GM19395 (cell line): ENCODE data around the gene BTBD7.

Source experiments
- ATAC-seq: cut with Tn5 transposase; IDR thresholded peaks from one replicate; pipeline ENCODE4 v1.9.1; 2021; ENCODE audit warnings: mild to moderate bottlenecking, moderate library complexity; ENCODE audit not compliant: unreplicated experiment

BTBD7 gene

GRCh38 chr14:93305725-93306418 is 27.0 kb downstream of the BTBD7 start:
- ATAC-seq: no peak

GRCh38 chr14:93304771-93305170 is 28.1 kb downstream of the BTBD7 start:
- ATAC-seq: no peak

- ATAC-seq: no peak
These were observed 29.2 kb downstream of the BTBD7 start for GRCh38 chr14:93303659-93304058.

- ATAC-seq: no peak
These were observed 29.9 kb downstream of the BTBD7 start for GRCh38 chr14:93302688-93303581.

GRCh38 chr14:93301821-93302447 is 30.9 kb downstream of the BTBD7 start:
- no peak for ATAC-seq

- ATAC-seq: no peak
These were observed 33.0 kb downstream of the BTBD7 start for GRCh38 chr14:93299866-93300265.

- no peak for ATAC-seq
These were observed 33.4 kb downstream of the BTBD7 start for GRCh38 chr14:93299416-93299815.

- ATAC-seq: no peak
These were observed 37.2 kb downstream of the BTBD7 start for GRCh38 chr14:93295541-93296220.

GRCh38 chr14:93286212-93286890 is 46.5 kb downstream of the BTBD7 start:
- ATAC-seq: no peak

GRCh38 chr14:93285044-93285443 is 47.8 kb downstream of the BTBD7 start:
- no peak for ATAC-seq

- ATAC-seq: no peak
These were observed 50.9 kb downstream of the BTBD7 start for GRCh38 chr14:93281937-93282336.

- ATAC-seq: no peak
These were observed 52.1 kb downstream of the BTBD7 start for GRCh38 chr14:93280743-93281142.

GRCh38 chr14:93276031-93276716 is 56.7 kb downstream of the BTBD7 start:
- no peak for ATAC-seq

- ATAC-seq: no peak
These were observed 58.6 kb downstream of the BTBD7 start for GRCh38 chr14:93274055-93274806.

GRCh38 chr14:93271111-93271510 is 61.7 kb downstream of the BTBD7 start:
- ATAC-seq: no peak

- ATAC-seq: no peak
These were observed 63.3 kb downstream of the BTBD7 start for GRCh38 chr14:93269341-93270068.

GRCh38 chr14:93268406-93268805 is 64.4 kb downstream of the BTBD7 start:
- ATAC-seq: no peak

- ATAC-seq: no peak
These were observed 65.6 kb downstream of the BTBD7 start for GRCh38 chr14:93267149-93267711.
